HPDE6-E6E7 (cell line): ENCODE data around the gene TMEM253.

Experiments used
- DNase-seq: peaks from one replicate; pipeline ENCODE4 v3.0.0; 2011; ENCODE audit warnings: missing footprints; ENCODE audit errors: extremely low spot score

Gene TMEM253

GRCh38 chr14:21090194-21090939 lies 10.5 kb upstream of the TMEM253 start:
- no peak for DNase-seq

GRCh38 chr14:21090940-21091663 lies 9.8 kb upstream of the TMEM253 start:
- no peak for DNase-seq

- no peak for DNase-seq
Measured at GRCh38 chr14:21091821-21092272, 9.0 kb upstream of the TMEM253 start.

- no peak for DNase-seq
Measured at GRCh38 chr14:21092273-21093011, 8.4 kb upstream of the TMEM253 start.

- no peak for DNase-seq
Measured at GRCh38 chr14:21093018-21093417, 7.8 kb upstream of the TMEM253 start.

- no peak for DNase-seq
Measured at GRCh38 chr14:21093769-21094681, 6.8 kb upstream of the TMEM253 start.

- no peak for DNase-seq
Measured at GRCh38 chr14:21095430-21096205, 5.2 kb upstream of the TMEM253 start.

GRCh38 chr14:21096438-21096837 lies 4.4 kb upstream of the TMEM253 start:
- DNase-seq = no peak

GRCh38 chr14:21096978-21097635 lies 3.8 kb upstream of the TMEM253 start:
- no peak for DNase-seq

GRCh38 chr14:21097636-21098075 lies 3.2 kb upstream of the TMEM253 start:
- DNase-seq = no peak

- peak; percentile 63 for DNase-seq
Measured at GRCh38 chr14:21098076-21098891, 2.6 kb upstream of the TMEM253 start, which contains the start of gene ZNF219. ZNF219 (minus strand) TSS chr14:21098655; CDS start chr14:21093591, 5,064 bp downstream.

- DNase-seq = no peak
Measured at GRCh38 chr14:21098892-21099595, 1.8 kb upstream of the TMEM253 start.

- DNase-seq = no peak
Measured at GRCh38 chr14:21099596-21099985, 1.3 kb upstream of the TMEM253 start.

GRCh38 chr14:21101802-21102413 lies 1.0 kb downstream of the TMEM253 start:
- DNase-seq = no peak

GRCh38 chr14:21102521-21103410 lies 1.9 kb downstream of the TMEM253 start:
- DNase-seq = no peak

- no peak for DNase-seq
Measured at GRCh38 chr14:21103411-21103709, 2.5 kb downstream of the TMEM253 start.
